Nephron progenitor cell (in vitro differentiated cells): ENCODE data around the gene PKNOX1.
"Not testable (repeated sequence)": the region's sequence is repeated elsewhere in the genome, so short reads cannot be mapped to it uniquely, and the experiment has no call there.

ENCODE experiments used
- DNase-seq: peaks from one replicate; pipeline ENCODE4 v3.0.0; 2021
- H3K27ac Mint-ChIP-seq: 2 replicates; pipeline ENCODE4 v1.8.0; 2021; ENCODE audit warnings: mild to moderate bottlenecking, moderate library complexity, mixed read lengths
- H3K27me3 Mint-ChIP-seq: 2 replicates; pipeline ENCODE4 v1.8.0; 2021; ENCODE audit warnings: mild to moderate bottlenecking, low read depth, mixed read lengths; ENCODE audit not compliant: poor library complexity
- H3K36me3 Mint-ChIP-seq: 2 replicates; pipeline ENCODE4 v1.8.0; 2021; ENCODE audit warnings: low read depth, mixed read lengths
- H3K4me1 Mint-ChIP-seq: 2 replicates; pipeline ENCODE4 v1.8.0; 2021; ENCODE audit warnings: mixed read lengths
- H3K4me3 Mint-ChIP-seq: 2 replicates; pipeline ENCODE4 v1.8.0; 2021; ENCODE audit warnings: mild to moderate bottlenecking, moderate library complexity, mixed read lengths
- H3K9me3 Mint-ChIP-seq: 2 replicates; pipeline ENCODE4 v1.8.0; 2021; ENCODE audit warnings: mild to moderate bottlenecking, moderate library complexity, mixed read lengths
- TF ChIP-seq, protein P1 (sequence below): fragments of 200-600 bp; sonication (generic); IDR thresholded peaks from 2 replicates; pipeline ENCODE4 v1.5.0; 2021; ENCODE audit warnings: antibody characterized with exemption

The PKNOX1 gene

DNA sequence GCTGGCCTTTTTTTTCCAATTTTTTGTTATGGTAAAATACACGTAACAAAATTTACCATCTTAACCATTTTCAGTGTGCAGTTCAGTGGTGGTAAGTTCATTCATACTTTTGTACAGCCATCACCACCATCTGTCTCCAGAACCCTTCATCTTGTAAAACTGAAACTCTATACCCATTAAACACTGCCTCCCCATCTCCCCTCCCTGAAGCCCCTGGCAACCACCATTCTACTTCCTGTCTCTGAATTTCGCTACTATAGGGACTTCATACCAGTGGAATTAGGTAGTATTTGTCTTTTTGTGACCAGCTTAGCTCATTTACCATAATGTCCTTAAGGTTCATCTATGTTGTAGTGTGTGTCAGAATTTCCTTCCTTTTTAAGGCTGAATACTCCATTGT lies 8.7 kb downstream of the PKNOX1 start:
- Mint-ChIP-seq H3K27me3 (peaks cover 3% of the 10 kb centered on the region), H3K4me3 (peak overlapping the region; percentile 6), H3K4me1 (peaks cover 45% of the 10 kb centered on the region), H3K36me3 (peaks cover 48% of the 10 kb centered on the region), H3K27ac (peak overlapping the region; percentile 75), H3K9me3 (peaks cover 12% of the 10 kb centered on the region)
- DNase-seq: no peak
- TF ChIP-seq, protein P1, sequence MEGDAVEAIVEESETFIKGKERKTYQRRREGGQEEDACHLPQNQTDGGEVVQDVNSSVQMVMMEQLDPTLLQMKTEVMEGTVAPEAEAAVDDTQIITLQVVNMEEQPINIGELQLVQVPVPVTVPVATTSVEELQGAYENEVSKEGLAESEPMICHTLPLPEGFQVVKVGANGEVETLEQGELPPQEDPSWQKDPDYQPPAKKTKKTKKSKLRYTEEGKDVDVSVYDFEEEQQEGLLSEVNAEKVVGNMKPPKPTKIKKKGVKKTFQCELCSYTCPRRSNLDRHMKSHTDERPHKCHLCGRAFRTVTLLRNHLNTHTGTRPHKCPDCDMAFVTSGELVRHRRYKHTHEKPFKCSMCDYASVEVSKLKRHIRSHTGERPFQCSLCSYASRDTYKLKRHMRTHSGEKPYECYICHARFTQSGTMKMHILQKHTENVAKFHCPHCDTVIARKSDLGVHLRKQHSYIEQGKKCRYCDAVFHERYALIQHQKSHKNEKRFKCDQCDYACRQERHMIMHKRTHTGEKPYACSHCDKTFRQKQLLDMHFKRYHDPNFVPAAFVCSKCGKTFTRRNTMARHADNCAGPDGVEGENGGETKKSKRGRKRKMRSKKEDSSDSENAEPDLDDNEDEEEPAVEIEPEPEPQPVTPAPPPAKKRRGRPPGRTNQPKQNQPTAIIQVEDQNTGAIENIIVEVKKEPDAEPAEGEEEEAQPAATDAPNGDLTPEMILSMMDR: no peak

DNA sequence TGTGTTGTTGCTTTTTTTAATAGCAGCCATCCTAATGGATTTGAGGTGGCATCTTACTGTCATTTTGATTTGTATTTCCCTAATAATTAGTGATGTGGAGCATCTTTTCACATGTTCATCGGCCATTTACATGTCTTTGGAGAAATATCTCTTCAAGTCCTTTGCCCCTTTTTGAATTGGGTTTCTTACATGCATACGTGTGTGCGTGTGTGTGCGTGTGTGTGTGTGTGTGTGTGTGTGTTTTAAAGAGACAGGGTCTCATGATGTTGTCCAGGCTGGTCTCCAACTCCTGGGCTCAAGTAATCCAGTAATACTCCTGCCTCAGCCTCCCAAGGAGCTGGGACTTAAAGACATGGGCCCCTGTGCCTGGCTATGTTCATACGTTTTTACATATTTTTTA lies 9.5 kb downstream of the PKNOX1 start:
- no peak overlapping the region for H3K27ac Mint-ChIP-seq

DNA sequence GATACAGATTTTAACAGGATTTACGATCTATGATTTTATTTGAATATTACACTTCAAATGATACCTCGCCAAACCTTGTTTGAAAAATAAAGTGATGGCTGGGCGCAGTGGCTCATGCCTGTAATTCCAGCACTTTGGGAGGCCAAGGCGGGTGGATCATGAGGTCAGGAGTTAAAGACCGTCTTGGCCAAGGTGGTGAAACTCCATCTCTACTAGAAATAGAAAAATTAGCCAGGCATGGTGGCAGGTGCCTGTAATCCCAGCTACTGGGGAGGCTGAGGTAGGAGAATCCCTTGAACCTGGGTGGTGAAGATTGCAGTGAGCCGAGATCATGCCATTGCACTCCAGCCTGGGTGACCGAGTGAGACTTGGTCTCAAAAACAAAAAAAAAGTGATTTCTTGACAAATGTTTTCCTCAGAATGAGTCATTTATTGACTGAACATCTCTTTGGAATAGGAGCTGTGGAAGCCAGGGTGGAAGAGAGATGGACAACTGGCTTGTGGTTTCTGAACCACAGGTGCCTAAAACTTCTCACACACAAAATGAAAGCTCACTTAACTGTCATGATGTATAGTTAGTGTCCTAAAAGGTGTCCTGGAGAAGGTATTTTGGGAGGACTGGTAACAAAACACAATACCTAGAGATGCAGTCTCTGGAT lies 11.9 kb downstream of the PKNOX1 start:
- DNase-seq: no peak
- H3K4me1 Mint-ChIP-seq: peaks cover 56% of the 10 kb centered on the region
- H3K4me3 Mint-ChIP-seq: no peak overlapping the region
- no peaks in the 10 kb centered on the region for H3K9me3 Mint-ChIP-seq
- H3K27ac Mint-ChIP-seq: no peak overlapping the region
- peaks cover 27% of the 10 kb centered on the region for H3K36me3 Mint-ChIP-seq
- TF ChIP-seq, protein P1: no peak
- no peaks in the 10 kb centered on the region for H3K27me3 Mint-ChIP-seq

More for the DNA sequence above, 9.5 kb downstream of the PKNOX1 start:
- Mint-ChIP-seq H3K4me1 (peaks cover 51% of the 10 kb centered on the region), H3K27me3 (peaks cover 3% of the 10 kb centered on the region), H3K9me3 (peaks cover 4% of the 10 kb centered on the region), H3K4me3 (no peak overlapping the region), H3K36me3 (peaks cover 41% of the 10 kb centered on the region)
- DNase-seq: no peak
- TF ChIP-seq, protein P1: no peak

DNA sequence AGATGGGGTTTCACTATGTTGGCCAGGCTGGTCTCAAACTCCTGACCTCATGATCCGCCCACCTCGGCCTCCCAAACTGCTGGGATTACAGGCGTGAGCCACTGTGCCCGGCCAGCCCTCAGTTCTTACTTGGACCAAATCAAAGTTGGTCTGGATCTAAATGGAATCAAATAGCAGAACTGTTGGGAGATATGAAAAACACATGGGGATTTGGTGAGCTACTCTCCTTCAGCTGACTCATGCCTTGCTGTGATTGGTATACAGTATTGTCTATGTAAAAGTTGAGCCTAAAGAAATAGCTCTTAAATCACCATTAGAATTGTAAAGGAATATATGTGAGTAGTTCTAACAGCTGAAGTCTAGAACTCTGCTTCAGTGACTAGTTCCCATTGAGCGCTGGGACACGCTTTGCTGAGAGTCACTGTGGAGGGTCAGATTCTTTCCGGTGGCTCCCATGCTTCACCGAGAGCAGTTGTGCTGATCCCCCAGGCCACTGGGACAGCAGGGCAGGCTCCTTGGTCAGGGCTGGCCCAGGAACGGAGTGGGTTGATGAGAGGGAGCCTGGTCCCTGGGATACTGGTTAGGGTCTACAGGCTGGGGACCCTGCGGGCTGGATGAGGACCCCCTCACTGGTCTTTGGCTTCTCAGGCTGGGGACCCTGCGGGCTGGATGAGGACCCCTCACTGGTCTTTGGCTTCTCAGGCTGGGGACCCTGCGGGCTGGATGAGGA lies 14.0 kb downstream of the PKNOX1 start:
- peaks cover 29% of the 10 kb centered on the region for H3K36me3 Mint-ChIP-seq
- DNase-seq: peak; percentile 10
- H3K27me3 Mint-ChIP-seq: no peaks in the 10 kb centered on the region
- no peak overlapping the region for H3K4me3 Mint-ChIP-seq
- TF ChIP-seq, protein P1: no peak
- H3K4me1 Mint-ChIP-seq: peaks cover 61% of the 10 kb centered on the region
- no peaks in the 10 kb centered on the region for H3K9me3 Mint-ChIP-seq
- H3K27ac Mint-ChIP-seq: peak overlapping the region; percentile 96

DNA sequence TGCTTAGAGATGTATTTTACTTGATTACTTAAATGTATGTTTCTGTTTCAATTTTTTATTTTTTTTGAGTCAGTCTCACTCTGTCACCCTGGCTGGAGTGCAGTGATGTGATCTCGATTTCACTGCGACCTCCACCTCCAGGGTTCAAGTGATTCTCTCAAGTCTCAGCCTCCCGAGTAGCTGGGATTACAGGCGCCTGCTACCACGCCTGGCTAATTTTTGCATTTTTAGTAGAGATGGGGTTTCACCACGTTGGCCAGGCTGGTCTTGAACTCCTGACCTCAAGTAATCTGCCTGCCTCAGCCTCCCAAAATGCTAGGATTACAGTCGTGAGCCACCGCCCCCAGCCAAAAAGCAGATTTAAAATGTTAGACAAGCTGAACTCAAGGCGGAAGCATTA lies 15.0 kb downstream of the PKNOX1 start:
- Mint-ChIP-seq H3K4me1 (peaks cover 57% of the 10 kb centered on the region), H3K36me3 (peaks cover 24% of the 10 kb centered on the region), H3K27ac (peak overlapping the region; percentile 97)
- not testable (repeated sequence) for H3K9me3 Mint-ChIP-seq, H3K4me3 Mint-ChIP-seq, DNase-seq, H3K27me3 Mint-ChIP-seq

DNA sequence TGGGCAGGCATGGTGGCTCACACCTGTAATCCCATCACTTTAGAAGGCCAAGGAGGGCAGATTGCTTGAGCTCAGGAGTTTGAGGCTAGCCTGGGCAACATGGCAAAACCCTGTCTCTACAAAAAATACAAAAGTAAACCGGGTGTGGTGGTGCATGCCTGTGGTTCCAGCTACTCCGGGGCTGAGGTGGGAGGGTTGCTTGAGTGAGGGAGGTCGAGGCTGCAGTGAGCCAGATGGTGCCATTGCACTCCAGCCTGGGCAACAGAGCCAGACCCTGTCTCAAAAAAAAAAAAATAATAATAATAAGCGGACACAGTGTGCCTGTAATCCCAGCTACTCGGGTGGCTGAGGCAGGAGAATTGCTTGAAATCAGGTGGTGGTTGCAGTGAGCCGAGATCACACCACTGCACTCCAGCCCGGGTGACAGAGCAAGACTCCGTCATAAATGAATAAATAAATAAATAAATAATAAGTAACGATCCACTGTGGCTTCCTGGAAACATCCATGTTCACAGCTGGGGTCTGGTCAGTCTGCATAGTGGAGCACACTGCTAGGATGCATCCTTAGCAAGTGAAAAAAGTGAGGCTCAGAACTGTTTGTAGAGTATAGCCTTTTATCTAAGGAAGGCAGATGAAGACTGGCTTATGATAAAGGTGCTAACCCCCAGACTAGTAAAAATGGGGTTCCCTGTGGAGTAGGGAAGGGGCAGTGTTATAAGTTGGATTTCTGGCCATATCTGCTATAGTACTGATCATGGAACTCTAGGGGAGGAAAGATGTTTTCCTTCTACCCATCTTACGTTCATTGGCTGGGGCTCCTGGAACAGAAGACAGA lies 15.7 kb downstream of the PKNOX1 start:
- peak overlapping the region; percentile 97 for H3K27ac Mint-ChIP-seq
- H3K36me3 Mint-ChIP-seq: peaks cover 26% of the 10 kb centered on the region
- H3K27me3 Mint-ChIP-seq: no peaks in the 10 kb centered on the region
- H3K4me1 Mint-ChIP-seq: peaks cover 57% of the 10 kb centered on the region
- DNase-seq: no peak
- no peaks in the 10 kb centered on the region for H3K9me3 Mint-ChIP-seq
- TF ChIP-seq, protein P1: no peak
- no peak overlapping the region for H3K4me3 Mint-ChIP-seq
